ENCODE results near the gene TRNP1.
A peak's percentile ranks its signal among the peaks of the same experiment; 100 is the strongest.

TRNP1 gene

DNA sequence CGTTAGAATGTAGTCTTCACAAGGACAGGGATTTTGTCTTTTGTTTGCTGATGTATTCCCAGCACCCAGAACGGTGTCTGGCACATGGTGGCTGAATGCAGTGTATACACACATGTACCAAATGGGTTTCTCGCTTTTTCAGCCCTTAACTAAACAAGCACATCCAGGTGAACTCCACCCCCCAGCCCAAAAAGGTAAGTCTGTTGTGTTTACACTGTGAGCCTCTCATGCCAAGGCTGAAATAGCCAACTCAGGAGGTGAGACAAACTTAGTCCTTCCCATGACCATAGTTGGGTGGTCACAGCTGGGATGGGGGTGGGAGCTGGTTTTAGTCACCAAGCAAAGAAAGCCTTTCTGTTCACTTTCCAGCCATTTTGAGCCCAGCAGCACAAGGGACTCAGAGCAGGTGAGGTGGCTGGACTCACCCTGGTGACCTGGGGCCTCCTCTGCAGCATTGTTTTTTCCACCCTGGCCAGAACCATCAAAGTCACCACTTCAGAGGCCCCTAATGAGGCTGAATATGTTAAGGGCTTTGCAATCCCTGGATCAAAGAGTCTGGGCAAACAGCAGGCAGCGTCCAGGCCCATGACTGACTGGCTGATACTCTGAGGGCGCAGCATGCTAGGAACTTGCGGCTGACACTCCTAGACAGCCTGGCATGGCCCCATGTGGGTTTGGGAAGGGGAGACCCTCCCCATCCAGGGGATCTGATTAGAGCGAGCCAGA lies 10.4 kb downstream of the TRNP1 start:
- DNase-seq = no peak

DNA sequence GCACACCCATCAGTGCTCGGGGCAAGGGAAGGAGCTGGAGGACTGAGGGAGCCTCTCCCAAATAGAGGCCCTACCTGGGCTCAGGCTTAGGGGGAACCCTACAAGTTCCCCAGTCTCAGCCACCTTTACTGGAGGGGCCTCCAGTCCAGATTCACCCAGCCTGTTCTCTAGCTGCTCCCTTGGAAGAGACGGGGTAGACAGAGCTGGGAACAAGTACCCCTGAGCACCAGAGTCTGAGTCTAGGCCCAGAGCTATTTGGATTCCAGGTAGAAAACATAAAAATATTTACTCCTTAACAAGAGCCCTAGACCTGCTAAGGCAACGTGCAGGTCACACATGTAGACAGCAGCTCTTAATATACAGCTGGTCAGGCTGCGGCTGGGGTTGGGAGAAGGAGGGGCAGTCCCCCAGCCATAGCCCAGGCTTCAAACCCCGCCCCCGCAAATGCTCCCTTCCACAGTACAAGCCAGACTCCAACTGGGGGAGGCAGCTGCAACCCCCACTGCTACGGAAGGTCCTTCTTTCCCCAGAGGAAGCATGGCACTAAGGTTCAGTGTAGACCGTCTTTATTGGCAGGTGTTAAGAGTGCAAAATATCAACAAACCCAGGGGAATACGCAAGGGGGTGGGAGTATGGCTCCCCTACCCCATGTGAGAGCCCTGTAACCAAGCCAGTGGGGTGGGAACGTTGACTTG lies 11.1 kb downstream of the TRNP1 start:
- no peak for DNase-seq

DNA sequence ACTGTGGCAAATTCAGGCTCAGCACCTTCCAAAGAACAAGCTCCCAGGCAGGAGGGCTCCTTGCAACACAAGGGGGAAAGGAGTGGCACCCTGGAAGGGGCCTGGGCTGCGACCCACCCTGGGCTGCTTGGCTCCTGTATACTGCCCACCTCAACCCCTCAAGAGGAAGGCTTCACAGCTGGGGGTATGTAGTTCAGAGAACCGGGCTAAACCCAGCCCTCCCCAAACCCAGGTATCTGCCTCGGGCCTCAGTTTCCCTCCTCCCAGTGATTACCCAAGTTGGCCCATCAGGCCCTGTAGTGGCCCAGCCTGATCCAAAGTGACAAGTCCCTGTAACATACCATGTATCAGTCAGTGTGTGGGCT lies 11.7 kb downstream of the TRNP1 start:
- DNase-seq = no peak

DNA sequence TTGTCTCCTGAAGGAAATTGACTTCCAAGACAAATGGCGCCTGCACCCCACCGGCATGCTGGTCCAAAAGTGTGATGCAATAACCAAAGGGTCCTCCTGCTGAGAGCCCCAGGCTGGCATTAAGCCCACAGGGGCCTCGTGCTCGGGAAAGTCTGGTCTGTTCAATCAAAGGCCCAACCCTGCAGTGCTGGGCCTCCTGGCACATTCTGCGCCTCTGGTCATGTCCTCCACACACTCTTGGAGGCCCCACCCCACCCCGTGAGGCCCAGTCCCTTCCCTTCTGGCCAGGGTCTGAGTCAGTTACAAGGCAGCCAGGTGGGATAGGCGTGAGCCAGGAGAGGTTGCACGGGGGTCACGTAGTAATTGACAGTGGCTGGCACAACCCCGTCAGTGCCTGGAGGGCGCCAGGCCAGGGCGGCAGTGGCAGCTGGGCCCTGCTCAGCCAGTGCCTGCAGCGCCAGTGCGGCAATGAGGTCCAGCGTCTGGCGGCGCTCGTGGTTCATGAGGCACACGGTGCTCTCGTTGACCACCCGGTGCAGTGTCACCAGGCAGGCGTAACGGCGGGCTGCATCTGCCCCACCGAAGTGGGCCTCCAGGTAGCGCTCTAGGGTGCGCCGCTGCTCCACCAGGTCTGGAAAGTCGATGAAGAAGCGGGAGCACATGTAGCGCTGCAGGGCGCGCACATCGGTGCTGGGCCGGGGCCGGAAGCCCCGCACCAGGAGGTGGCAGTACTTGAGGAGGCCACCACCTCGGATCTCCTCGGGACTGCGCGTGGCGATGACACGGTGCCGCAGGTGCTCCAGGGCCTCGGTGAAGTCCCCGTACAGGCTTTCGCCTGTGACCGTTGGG lies 12.4 kb downstream of the TRNP1 start:
- DNase-seq = no peak

DNA sequence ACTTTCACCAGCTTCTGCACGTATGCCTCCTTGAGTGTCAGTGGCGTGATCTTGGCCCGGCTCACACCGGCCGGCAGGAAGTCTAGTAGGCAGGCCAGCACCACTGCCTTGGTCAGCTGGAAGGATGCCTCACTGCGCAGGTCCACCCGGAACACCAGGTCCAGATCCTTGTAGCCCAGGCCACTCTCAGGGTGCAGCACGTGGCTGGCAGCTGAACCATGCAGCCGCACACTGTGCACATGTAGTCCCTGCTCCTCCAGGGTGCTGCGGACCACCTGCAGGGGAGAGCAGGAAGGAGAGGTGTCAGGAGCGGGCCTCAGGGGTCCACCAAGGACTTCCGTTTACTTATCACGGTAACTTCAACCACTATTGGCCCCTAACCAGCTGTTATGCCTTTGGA lies 13.2 kb downstream of the TRNP1 start:
- no peak for DNase-seq

DNA sequence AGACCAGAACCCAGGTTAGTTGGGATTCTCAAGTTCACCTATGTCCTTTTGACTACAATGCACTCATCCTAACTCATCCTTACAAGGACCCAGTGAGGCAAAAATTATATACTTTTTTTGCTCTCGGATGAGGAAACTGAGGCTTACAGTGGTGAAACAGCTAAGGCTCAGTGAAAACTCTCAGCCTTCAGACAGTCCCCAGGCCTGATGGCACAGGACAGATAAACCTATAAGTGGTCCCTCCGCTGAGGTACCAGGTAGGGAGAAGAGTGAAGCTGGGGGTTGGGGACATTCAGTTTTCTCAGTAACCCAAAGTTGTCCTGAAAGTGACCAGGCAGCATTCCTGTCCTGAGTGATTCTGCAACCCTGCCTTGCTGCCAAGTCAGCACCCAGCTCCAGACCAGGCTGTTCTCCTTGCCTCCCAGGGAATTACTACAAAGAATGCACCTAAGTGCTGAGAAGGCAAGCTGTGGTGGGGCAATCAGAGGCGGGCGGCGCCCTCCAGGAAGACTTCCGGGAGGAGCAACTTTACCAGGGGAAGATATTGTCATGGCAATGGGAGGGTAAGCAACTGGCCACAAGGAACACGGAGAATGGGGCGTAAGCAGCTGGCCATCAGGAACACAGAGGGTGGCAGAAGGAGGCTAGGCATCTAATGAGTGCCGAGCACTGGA lies 14.6 kb downstream of the TRNP1 start:
- no peak for DNase-seq

DNA sequence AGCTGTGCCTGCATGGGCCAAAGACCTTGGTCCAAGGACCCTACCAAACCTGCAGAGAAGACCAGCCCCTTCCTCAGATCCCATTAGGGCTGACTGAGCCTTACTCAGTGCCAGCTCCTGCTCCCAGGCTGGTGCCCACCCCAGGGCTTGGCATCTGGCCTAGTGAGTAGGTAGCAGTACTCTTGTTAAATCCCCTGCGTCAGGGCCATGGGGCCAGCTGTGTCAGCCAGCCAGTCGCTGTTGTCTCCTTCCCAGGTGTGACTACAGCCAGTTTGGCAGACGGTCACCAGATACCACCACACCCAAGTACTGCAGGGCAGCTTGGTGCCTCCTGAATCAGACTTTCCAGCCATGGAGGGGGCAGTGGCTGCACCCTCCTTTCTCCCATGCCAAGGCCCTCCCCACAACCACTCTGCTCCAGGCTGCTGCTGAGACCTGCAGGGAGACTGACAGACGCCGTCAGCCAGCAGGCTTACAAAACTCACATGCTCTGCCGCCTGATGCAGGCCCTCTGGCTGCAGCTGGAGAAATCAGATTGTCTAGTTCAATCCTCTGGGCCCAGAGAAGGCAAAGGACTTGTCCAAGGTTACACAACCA lies 16.2 kb downstream of the TRNP1 start:
- peak; percentile 90 for DNase-seq

DNA sequence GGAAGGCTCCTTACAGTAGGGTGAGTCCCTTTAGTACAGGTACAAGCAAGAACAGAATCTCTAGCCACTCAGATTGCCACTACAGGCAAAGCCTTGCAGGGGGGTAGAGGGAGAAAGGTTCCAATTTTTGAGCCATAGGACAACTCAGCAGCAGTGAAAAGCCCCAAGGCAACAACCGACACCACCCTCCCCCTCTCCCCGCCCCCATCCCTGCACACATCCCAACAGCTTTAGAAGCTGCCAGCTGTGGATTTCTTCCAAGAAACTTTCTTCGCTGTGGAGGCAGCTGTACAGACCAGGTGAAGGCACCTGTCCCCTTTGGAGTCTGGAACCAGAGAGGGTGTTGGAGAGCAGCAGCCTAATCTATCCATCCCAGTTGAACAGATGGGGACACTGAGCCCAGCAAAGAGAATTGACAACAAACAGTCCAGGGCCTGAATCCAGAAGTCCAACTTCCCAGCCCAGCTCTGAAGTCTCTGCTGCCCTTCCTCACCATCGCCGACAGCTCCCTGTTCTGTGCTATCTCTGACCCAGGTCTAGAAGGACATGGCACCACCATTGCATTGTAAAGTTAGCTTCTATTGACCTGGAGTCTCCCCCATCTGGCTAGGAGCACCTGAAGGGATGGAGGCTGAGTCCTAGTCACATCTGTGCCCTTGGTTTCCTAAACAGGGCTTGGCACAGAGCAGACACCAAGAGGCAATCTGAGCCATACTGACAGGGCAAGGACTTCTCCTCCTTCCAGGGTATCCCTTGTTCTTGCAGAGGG lies 16.9 kb downstream of the TRNP1 start:
- no peak for DNase-seq

DNA sequence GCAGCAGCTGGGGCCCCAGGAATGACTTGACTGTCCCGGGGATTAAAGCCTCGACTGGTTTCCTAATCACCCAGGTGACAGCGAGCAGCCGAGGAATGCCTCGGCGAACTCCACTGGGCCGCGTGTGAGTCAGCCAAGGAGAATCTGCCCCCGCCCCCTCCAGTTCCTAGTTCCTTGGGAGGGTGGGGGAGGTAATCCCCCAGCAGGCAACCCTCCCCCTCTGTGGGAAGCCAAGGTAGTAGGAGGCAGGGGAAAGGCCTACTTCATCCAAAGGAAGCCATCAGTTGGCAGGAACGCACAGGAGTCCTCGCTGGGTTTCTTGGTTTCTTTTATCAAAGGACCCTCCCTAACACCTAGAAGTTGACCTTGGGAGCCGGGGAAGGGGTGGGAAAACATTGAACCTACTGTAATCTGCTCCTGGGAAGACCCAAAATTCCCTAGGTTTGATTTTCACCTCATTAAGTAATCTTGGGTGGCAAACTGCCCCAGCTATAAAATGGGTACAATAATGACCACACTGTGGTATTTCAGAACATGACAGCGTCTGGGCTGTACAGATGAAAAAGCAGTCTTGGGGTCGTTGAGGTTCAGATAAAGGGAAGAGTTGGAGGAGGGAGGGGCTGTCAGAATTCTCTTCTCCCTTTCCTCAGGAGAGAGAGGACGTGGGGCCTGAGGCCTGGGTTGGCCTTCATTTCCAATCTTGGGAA lies 17.7 kb downstream of the TRNP1 start:
- DNase-seq = no peak

DNA sequence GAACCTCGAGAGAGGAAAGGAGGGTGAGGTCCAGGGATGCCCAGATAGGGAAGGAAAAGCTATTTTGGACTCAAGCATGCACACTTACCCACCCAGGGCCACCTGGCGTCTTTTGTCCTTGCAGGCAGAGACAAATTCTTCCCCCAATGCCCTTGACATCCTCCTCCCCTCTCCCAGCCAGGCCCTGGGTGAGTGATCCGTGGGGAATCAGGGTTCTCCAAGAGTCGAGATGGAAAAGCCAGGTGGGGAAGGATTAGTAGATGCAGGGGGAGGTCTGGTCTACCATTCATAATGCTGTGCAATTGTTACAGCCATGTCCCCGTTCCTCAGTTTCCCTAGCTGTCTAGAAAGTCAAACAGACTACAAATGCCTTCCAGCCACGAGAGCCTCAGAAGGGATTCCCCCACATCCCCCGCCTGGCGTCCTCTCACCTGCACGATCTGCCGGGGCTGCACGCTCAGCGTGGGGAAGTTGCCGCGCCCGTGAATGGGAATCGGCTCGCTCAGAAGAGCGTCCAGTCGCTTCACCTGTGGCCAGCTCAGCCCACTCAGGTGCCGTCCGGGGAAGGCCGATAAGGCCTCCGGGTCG lies 18.6 kb downstream of the TRNP1 start:
- DNase-seq = no peak

DNA sequence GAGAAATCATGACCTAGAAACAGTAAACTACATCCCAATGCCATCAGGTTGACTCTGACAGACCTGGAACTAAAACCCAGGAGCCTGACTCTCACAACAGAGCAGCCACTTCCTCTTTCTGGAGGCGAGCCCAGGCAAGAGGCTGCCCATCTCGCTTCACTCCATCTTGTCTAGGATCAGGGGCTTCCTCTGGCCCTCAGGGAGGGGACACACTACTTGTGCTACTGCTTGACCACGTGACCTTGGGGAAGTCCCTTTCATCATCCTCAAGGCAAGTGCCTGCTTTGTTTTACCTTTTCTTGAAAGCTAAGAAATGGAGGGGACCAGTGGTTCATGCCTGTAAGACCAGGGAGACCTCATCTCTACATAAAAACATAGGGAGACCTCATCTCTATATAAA lies 21.8 kb downstream of the TRNP1 start:
- DNase-seq = peak; percentile 74

DNA sequence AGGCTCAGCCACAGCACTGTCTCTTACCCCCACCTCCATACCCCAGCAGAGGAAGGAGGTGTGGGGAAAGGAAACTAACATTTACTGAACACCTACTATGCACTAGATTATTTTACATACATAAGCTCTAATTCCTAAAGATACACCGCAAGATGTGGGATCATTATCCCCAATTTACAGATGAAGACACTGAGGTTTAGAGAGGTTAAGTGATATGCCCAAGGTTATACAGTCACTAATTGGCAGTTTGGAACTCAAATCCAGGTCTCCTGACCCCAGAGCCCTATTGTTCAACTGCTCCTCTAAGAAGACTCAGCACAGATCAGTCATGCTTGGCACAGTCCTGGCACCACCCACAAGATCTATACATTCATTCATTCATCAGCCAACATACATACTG lies 22.9 kb downstream of the TRNP1 start:
- DNase-seq = no peak

DNA sequence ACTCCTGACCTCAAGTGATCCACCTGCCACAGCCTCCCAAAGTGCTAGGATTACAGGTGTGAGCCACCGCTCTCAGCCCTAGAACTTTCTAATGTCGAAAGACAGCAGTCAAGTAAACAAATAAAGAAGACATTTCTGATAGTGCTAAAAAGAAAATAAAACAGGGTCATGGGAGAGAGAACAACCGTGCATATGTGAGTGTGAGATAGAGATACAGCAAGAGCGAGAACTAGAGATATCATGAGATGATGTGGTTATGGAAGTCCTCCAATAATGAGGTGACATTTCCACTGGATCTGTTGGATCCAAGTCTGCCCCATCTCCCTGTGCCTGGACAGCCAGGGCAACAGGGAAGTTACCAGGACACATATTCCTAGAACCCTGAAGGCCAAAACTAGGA lies 23.7 kb downstream of the TRNP1 start:
- DNase-seq = no peak

DNA sequence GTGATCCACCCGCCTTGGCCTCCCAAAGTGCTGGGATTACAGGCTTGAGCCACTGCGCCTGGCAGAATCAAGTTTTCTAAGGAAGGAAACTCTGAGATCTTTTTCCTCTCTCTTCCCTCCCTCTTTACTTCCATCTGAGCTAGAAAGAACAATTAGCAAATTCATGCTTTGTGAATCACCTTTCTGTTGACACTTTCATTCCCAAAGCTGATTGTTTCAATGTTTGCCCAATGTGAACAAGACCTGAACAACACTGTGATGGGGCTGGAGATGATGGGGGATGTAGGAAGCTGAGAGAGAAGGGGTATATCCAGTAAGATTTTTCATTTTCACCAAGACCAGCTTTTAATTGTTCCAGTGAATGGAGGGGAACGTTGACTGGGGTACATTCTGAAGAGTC lies 24.8 kb downstream of the TRNP1 start:
- DNase-seq = no peak

DNA sequence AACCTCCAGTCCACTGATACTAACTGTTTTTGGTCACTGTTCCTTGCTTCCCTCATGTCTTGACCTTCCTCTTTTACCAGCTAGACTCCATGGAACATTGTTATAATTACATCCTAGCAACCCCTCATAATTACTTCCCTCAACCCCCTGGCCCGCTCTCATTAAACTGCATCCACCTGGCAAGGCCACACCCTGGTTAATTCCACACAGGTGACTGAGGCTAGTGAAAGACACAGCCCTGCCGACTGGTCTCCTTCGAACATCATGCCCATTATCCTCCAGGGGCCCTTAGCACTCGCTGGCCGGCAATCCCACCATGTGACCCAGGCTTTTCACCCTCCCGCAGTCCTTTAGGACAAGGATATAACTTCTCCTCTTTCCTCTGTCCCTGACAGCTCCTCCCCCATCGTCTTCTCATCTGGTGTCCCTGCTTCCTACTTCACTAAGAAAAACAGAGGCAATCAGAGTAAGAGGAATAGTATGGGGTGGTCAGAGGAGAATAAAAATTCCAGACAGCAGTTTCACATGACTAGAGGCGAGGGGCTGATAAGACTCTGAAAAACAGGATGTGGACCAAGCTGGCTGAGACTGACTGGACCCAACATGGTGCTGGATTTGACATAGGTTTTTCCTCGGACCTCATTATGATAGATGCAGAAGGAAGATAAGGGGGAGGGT lies 28.0 kb downstream of the TRNP1 start:
- no peak for DNase-seq

DNA sequence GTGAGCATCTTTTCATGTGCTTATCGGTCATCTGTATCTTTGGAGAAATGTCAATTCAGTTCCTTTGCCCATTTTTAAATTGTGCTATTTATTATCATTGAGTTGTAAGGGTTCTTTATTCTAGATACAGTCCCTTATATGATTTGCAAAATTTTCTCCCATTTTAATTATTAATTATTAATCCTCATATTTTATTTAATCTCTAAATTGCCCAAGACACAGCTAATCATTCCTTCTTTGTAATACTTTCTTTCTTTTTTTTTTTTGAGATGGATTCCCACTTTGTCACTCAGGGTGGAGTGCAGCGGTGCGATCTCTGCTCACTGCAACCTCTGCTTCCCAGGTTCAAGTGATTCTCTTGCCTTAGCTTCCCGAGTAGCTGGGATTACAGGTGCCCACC lies 32.2 kb downstream of the TRNP1 start:
- DNase-seq = no peak

DNA sequence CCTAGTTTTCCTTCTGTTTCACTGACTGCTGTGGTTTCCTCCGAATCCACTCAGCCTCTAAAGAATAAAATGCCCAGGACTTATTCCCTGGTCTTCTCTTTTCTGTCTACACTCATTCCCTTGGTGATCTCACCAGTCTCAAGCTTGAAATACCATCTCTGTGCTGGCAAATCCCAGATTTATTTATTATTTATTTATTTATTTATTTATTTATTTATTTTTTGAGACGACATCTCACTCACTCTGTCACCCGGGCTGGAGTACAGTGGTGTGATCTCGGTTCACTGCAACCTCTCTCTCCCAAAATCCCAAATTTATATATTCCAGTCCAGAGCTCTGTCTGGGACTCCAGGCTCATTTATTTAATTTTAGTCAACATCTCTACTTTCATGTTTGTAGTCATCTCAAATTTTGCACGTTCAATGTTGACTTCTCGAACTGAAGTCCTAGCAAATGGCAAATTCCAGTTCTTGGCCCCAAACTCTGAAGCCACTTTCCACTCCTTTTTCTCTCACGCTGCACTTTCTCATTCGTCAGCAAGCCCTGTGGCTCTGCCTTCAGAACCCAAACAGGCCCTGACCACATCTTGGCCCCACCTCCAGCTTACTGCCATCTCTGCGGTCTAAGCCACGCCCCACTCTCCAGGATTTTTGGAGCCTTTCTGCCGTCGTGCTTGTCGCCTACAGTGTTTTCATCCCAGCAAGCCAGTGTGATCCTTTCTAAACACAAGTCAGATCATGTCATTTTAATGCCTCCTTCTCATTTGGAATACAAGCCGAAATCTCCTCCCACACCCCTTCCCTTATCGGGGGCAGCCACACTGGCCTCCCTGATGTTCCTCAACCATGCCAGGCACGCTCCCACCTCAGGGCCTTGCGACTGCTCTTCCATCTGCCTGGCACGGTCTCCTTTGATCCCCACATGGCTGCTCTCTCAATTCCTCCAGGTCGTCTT lies 33.4 kb downstream of the TRNP1 start:
- DNase-seq = peak; percentile 81

DNA sequence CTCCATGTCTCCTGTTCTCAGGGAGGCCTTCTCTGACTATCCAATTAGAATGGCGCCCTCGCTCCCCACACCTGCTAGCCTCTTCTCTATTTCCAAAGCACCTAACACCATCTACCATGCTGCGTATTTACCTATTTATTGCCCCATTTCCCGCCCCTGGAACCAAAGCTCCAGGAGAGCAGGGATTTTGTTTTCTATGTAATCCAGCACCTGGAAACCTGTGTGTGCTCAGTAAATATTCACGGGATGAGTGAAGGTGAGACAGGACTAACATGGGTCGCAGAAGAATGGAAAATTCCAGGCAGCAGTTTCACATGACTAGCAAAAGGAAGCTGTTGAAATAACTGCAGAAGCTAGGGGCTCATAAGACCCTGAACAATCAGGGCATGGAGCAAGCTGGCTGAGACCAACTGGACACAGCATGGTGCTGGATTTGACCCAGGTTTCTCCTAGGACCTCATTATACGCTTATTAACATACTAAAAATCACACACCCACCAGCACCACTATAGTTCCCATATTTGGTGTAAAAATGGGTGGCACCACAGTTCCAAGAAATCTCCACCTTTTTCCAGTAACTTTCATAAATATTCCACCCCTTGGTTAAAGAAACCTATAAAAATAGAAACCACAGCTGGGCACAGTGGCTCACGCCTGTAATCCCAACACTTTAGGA lies 34.2 kb downstream of the TRNP1 start:
- no peak for DNase-seq

DNA sequence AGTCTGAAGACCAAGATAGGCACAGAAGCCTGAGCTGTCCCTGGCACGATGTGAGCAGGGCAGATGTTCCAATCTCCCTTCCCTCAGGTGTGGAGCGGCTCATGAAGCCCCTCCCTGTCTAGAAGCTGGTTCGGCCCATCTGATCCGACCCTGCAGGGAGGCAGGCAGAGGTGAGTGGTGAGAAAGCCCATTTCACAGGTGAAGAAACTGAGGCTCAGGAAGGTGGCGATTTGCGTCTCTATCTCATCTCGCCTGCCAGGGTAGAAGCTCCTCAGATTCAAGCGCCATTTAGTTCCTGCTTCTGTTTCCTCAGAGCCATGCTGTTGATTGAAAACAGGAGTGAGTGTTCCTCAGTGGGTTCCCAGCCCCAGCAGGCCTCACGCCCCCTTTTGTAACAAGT lies 36.0 kb downstream of the TRNP1 start:
- DNase-seq = no peak

Data from RPMI8226 (cell line).